MM.1S (cell line): Measurements from ENCODE around the gene ELAVL4.

Experiments
- EZH2phosphoT487 ChIP-seq: fragments of 300-600 bp; sonication (generic); IDR thresholded peaks from 2 replicates; pipeline ENCODE4 v1.6.1; 2018; ENCODE audit warnings: antibody characterized with exemption, low read length
- TF ChIP-seq, protein P1 (sequence below): fragments of 300-600 bp; sonication (generic); IDR thresholded peaks from 2 replicates; pipeline ENCODE4 v1.5.1; 2016; ENCODE audit warnings: antibody characterized with exemption, low read length, mixed read lengths

GRCh38 chr1:50109647-50110075 lies 941 bp downstream of the ELAVL4 start:
- no peak for TF ChIP-seq EZH2phosphoT487
- TF ChIP-seq, protein P1, sequence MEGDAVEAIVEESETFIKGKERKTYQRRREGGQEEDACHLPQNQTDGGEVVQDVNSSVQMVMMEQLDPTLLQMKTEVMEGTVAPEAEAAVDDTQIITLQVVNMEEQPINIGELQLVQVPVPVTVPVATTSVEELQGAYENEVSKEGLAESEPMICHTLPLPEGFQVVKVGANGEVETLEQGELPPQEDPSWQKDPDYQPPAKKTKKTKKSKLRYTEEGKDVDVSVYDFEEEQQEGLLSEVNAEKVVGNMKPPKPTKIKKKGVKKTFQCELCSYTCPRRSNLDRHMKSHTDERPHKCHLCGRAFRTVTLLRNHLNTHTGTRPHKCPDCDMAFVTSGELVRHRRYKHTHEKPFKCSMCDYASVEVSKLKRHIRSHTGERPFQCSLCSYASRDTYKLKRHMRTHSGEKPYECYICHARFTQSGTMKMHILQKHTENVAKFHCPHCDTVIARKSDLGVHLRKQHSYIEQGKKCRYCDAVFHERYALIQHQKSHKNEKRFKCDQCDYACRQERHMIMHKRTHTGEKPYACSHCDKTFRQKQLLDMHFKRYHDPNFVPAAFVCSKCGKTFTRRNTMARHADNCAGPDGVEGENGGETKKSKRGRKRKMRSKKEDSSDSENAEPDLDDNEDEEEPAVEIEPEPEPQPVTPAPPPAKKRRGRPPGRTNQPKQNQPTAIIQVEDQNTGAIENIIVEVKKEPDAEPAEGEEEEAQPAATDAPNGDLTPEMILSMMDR = no peak
